Measurements from ENCODE around the gene FLACC1.

Gene FLACC1

DNA sequence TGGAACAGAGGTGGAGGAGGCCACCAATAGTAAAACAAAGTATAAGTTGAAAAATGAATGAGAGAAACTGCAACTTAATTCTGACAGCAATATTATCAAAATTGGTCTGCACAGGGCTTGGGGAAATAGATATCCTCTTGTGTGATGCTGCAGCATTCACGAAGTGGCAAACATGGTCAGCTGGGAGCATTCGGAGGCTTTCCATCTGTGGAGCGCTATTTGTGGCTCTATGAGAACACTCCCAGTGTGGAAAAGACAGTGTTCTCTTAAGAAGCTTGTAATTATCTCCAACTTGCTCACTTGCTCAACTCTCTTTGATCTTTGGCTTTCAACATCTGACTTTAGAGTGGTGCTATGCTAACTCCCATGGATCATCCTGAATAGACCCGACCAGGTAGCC lies 3.1 kb upstream of the FLACC1 start:
- TF ChIP-seq, protein P1, sequence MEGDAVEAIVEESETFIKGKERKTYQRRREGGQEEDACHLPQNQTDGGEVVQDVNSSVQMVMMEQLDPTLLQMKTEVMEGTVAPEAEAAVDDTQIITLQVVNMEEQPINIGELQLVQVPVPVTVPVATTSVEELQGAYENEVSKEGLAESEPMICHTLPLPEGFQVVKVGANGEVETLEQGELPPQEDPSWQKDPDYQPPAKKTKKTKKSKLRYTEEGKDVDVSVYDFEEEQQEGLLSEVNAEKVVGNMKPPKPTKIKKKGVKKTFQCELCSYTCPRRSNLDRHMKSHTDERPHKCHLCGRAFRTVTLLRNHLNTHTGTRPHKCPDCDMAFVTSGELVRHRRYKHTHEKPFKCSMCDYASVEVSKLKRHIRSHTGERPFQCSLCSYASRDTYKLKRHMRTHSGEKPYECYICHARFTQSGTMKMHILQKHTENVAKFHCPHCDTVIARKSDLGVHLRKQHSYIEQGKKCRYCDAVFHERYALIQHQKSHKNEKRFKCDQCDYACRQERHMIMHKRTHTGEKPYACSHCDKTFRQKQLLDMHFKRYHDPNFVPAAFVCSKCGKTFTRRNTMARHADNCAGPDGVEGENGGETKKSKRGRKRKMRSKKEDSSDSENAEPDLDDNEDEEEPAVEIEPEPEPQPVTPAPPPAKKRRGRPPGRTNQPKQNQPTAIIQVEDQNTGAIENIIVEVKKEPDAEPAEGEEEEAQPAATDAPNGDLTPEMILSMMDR (IDR thresholded peaks at IDR 0.05): no peak
- Histone ChIP-seq H3K27ac (no peak overlapping the region), H3K27me3 (no peaks in the 10 kb centered on the region)

DNA sequence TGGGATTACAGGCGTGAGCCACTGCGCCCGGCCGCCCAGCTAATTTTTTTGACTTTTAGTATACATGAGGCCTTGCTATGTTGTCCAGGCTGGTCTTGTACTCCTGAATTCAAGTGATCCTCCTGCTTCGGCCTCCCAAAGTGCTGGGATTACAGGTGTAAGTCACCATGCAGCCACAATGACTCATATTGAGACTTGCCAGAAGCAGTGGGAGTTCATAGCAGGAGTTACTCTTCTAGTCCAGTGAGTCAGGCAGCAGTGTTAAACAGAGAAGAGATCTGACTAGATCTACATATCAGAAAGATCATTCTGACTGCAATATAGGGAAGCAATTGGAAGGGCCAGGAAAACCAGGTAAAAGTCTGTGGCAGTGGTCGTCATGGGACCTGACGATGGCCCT lies 1.5 kb upstream of the FLACC1 start:
- H3K27me3 ChIP-seq: no peaks in the 10 kb centered on the region
- H3K27ac ChIP-seq: no peak overlapping the region
- no peaks in the 10 kb centered on the region for H3K4me1 ChIP-seq (ENCODE audit: control insufficient read depth in 1 of 2, insufficient read depth in 1 of 2, low read depth in 1 of 2, low read length in 1 of 2)
- H3K4me3 ChIP-seq (ENCODE audit: low read depth in 1 of 2, low read length in 1 of 2): no peak overlapping the region
- H3K36me3 ChIP-seq: no peaks in the 10 kb centered on the region
- TF ChIP-seq, protein P1 (IDR thresholded peaks at IDR 0.05): no peak
- no peaks in the 10 kb centered on the region for H3K9me3 ChIP-seq

More for the DNA sequence above, 3.1 kb upstream of the FLACC1 start:
- H3K4me1 ChIP-seq (ENCODE audit: control insufficient read depth in 1 of 2, insufficient read depth in 1 of 2, low read depth in 1 of 2, low read length in 1 of 2): no peaks in the 10 kb centered on the region
- no peak overlapping the region for H3K4me3 ChIP-seq (ENCODE audit: low read depth in 1 of 2, low read length in 1 of 2)
- no peaks in the 10 kb centered on the region for H3K9me3 ChIP-seq
- no peaks in the 10 kb centered on the region for H3K36me3 ChIP-seq

DNA sequence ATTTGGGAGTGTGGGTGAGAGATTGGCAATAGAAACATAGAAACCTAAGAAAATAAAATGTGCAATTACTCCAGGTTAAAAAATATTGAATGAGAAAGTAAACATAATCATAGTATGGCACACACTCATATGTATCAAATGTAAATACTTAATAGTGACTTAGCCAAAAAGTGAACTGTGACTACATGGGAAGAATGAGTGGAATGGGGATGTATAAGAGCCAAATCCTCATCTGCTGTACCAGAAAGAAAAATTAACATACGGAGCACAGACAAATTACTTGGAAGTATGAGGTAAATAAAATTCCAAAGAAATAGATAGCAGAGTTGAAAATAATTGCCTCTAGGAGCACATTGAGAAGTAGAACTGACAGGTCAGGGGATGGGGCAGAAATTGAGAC lies 4.0 kb downstream of the FLACC1 start:
- H3K4me3 ChIP-seq (ENCODE audit: low read depth in 1 of 2, low read length in 1 of 2): no peak overlapping the region
- no peak overlapping the region for H3K27ac ChIP-seq
- TF ChIP-seq, protein P1 (IDR thresholded peaks at IDR 0.05): no peak
- H3K27me3 ChIP-seq: no peaks in the 10 kb centered on the region
- no peaks in the 10 kb centered on the region for H3K9me3 ChIP-seq
- H3K4me1 ChIP-seq (ENCODE audit: control insufficient read depth in 1 of 2, insufficient read depth in 1 of 2, low read depth in 1 of 2, low read length in 1 of 2): no peaks in the 10 kb centered on the region
- H3K36me3 ChIP-seq: no peaks in the 10 kb centered on the region

DNA sequence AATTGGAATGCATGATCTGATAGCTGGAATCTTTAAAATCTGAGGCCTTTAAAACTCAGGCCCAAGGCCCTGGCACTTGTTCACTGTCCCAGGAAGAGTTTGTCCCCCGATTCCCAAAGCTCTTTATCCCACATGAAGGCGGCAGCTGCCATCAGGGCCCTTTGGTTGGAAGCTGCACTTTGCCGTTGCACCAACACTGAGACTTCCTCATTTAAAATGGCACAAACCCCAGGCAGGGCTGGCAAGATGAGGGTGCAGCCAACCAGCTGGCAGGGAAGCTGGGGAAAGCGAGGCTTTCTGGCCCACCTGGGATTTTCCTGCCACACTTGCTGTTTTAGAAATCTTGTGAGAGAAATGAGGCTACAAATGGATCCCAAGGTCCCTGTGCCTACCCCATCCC lies 6.3 kb downstream of the FLACC1 start:
- H3K36me3 ChIP-seq: no peaks in the 10 kb centered on the region
- H3K4me3 ChIP-seq (ENCODE audit: low read depth in 1 of 2, low read length in 1 of 2): no peak overlapping the region
- TF ChIP-seq, protein P1 (IDR thresholded peaks at IDR 0.05): no peak

DNA sequence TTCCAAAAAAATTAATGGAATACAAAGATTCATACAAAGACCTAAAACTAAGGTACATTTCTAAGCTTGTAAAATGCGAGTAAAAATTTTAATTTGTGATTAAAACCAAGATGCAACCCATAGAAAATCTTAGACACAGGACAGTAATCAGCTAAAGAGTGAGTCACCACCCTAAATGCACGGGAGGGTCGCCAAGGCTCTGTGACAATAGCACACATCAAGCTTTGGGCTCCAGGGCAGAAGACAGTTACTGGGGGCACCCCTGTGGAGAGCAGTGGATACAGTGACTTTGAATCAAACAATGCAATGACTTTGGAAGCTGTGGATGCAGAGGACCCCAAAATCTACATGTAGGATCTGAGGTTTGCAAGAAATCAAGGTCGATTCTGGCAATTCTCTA lies 7.5 kb downstream of the FLACC1 start:
- TF ChIP-seq, protein P1 (IDR thresholded peaks at IDR 0.05): no peak
- Histone ChIP-seq H3K27ac (no peak overlapping the region), H3K9me3 (no peaks in the 10 kb centered on the region), H3K36me3 (no peaks in the 10 kb centered on the region), H3K4me3 (ENCODE audit: low read depth in 1 of 2, low read length in 1 of 2) (no peak overlapping the region), H3K4me1 (ENCODE audit: control insufficient read depth in 1 of 2, insufficient read depth in 1 of 2, low read depth in 1 of 2, low read length in 1 of 2) (no peaks in the 10 kb centered on the region), H3K27me3 (no peaks in the 10 kb centered on the region)

More for the DNA sequence above, 6.3 kb downstream of the FLACC1 start:
- no peaks in the 10 kb centered on the region for H3K9me3 ChIP-seq
- H3K27me3 ChIP-seq: no peaks in the 10 kb centered on the region
- H3K27ac ChIP-seq: no peak overlapping the region
- H3K4me1 ChIP-seq (ENCODE audit: control insufficient read depth in 1 of 2, insufficient read depth in 1 of 2, low read depth in 1 of 2, low read length in 1 of 2): no peaks in the 10 kb centered on the region

DNA sequence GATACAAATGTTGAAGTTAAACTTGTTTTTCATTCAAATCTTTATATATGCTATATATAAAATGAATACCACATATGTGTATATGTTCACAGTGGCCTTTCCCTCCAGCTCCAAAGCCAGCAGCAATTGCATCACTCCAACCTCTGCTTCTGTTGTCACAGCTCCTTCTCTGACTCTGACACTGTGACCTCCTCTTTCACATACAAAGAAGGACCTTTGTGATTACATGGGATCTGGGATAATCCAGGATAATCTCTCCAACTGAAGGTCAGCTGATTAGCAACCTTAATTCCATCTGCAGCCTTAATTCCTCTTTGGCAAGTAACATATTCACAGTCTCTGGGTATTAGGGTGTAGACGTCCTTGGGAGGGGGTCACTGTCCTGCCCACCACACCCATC lies 8.4 kb downstream of the FLACC1 start:
- Histone ChIP-seq H3K27ac (no peak overlapping the region), H3K4me3 (ENCODE audit: low read depth in 1 of 2, low read length in 1 of 2) (no peak overlapping the region), H3K9me3 (no peaks in the 10 kb centered on the region), H3K27me3 (no peaks in the 10 kb centered on the region), H3K4me1 (ENCODE audit: control insufficient read depth in 1 of 2, insufficient read depth in 1 of 2, low read depth in 1 of 2, low read length in 1 of 2) (no peaks in the 10 kb centered on the region), H3K36me3 (no peaks in the 10 kb centered on the region)
- TF ChIP-seq, protein P1 (IDR thresholded peaks at IDR 0.05): no peak

Measured in neutrophil (primary cell).